ENCODE measurements around the gene MYO1B. TPM values are rescaled to one million over a fixed set of nuclear protein-coding genes. Genes with fewer than 3 reads are reported as not detected.

The MYO1B gene
- total and polyA plus RNA-seq, 2 experiments from 2014 or later, result 26.4 to 70.6 TPM

- Mint-ChIP-seq H3K27me3 (ENCODE audit: insufficient read depth, low read depth, poor library complexity) (peaks cover 2% of the 10 kb centered on the region), H3K36me3 (ENCODE audit: low read depth) (peaks cover 68% of the 10 kb centered on the region), H3K27ac (no peak overlapping the region), H3K4me1 (no peaks in the 10 kb centered on the region), H3K4me3 (no peak overlapping the region), H3K9me3 (no peaks in the 10 kb centered on the region)
- Histone ChIP-seq H3K4me2 (no peak overlapping the region), H3K4me3 (no peak overlapping the region), H3K27me3 (ENCODE audit: insufficient read depth) (no peaks in the 10 kb centered on the region), H2AFZ (no peak overlapping the region), H3K4me1 (ENCODE audit: insufficient read depth) (no peaks in the 10 kb centered on the region), H3K36me3 (ENCODE audit: insufficient read depth) (peaks cover 34% of the 10 kb centered on the region), H3K79me2 (replicated peaks; ENCODE audit: insufficient read depth) (no peaks in the 10 kb centered on the region), H3K27ac (ENCODE audit: low read depth) (no peak overlapping the region), H3K9me2 (ENCODE audit: insufficient read depth) (no peaks in the 10 kb centered on the region), H4K20me1 (replicated peaks; ENCODE audit: insufficient read depth) (no peaks in the 10 kb centered on the region), H3F3A (replicated peaks; ENCODE audit: low read depth) (no peaks in the 10 kb centered on the region)
- ATAC-seq, result no peak
- TF ChIP-seq EZH2phosphoT487 (IDR thresholded peaks at IDR 0.05; ENCODE audit: unreplicated experiment) (no peak), ZNF331 (CRISPR knock-in tag; IDR thresholded peaks at IDR 0.05; ENCODE audit: low read depth) (no peak), ZNF114 (CRISPR knock-in tag; IDR thresholded peaks at IDR 0.05) (no peak), EZH2 (IDR thresholded peaks at IDR 0.05; ENCODE audit: low read depth, unreplicated experiment) (no peak), POLR2AphosphoS5 (IDR thresholded peaks at IDR 0.05; ENCODE audit: low read depth) (no peak), CREB1 (CRISPR knock-in tag; IDR thresholded peaks at IDR 0.05; ENCODE audit: low read depth) (no peak), JUNB (IDR thresholded peaks at IDR 0.05; ENCODE audit: unreplicated experiment) (no peak), STAT1 (IDR thresholded peaks at IDR 0.05; ENCODE audit: unreplicated experiment) (no peak), NANOG (IDR thresholded peaks at IDR 0.05; ENCODE audit: borderline replicate concordance) (no peak)
- TF ChIP-seq, protein P1, sequence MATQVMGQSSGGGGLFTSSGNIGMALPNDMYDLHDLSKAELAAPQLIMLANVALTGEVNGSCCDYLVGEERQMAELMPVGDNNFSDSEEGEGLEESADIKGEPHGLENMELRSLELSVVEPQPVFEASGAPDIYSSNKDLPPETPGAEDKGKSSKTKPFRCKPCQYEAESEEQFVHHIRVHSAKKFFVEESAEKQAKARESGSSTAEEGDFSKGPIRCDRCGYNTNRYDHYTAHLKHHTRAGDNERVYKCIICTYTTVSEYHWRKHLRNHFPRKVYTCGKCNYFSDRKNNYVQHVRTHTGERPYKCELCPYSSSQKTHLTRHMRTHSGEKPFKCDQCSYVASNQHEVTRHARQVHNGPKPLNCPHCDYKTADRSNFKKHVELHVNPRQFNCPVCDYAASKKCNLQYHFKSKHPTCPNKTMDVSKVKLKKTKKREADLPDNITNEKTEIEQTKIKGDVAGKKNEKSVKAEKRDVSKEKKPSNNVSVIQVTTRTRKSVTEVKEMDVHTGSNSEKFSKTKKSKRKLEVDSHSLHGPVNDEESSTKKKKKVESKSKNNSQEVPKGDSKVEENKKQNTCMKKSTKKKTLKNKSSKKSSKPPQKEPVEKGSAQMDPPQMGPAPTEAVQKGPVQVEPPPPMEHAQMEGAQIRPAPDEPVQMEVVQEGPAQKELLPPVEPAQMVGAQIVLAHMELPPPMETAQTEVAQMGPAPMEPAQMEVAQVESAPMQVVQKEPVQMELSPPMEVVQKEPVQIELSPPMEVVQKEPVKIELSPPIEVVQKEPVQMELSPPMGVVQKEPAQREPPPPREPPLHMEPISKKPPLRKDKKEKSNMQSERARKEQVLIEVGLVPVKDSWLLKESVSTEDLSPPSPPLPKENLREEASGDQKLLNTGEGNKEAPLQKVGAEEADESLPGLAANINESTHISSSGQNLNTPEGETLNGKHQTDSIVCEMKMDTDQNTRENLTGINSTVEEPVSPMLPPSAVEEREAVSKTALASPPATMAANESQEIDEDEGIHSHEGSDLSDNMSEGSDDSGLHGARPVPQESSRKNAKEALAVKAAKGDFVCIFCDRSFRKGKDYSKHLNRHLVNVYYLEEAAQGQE (IDR thresholded peaks at IDR 0.05; ENCODE audit: unreplicated experiment), result no peak
- TF ChIP-seq, protein P2, sequence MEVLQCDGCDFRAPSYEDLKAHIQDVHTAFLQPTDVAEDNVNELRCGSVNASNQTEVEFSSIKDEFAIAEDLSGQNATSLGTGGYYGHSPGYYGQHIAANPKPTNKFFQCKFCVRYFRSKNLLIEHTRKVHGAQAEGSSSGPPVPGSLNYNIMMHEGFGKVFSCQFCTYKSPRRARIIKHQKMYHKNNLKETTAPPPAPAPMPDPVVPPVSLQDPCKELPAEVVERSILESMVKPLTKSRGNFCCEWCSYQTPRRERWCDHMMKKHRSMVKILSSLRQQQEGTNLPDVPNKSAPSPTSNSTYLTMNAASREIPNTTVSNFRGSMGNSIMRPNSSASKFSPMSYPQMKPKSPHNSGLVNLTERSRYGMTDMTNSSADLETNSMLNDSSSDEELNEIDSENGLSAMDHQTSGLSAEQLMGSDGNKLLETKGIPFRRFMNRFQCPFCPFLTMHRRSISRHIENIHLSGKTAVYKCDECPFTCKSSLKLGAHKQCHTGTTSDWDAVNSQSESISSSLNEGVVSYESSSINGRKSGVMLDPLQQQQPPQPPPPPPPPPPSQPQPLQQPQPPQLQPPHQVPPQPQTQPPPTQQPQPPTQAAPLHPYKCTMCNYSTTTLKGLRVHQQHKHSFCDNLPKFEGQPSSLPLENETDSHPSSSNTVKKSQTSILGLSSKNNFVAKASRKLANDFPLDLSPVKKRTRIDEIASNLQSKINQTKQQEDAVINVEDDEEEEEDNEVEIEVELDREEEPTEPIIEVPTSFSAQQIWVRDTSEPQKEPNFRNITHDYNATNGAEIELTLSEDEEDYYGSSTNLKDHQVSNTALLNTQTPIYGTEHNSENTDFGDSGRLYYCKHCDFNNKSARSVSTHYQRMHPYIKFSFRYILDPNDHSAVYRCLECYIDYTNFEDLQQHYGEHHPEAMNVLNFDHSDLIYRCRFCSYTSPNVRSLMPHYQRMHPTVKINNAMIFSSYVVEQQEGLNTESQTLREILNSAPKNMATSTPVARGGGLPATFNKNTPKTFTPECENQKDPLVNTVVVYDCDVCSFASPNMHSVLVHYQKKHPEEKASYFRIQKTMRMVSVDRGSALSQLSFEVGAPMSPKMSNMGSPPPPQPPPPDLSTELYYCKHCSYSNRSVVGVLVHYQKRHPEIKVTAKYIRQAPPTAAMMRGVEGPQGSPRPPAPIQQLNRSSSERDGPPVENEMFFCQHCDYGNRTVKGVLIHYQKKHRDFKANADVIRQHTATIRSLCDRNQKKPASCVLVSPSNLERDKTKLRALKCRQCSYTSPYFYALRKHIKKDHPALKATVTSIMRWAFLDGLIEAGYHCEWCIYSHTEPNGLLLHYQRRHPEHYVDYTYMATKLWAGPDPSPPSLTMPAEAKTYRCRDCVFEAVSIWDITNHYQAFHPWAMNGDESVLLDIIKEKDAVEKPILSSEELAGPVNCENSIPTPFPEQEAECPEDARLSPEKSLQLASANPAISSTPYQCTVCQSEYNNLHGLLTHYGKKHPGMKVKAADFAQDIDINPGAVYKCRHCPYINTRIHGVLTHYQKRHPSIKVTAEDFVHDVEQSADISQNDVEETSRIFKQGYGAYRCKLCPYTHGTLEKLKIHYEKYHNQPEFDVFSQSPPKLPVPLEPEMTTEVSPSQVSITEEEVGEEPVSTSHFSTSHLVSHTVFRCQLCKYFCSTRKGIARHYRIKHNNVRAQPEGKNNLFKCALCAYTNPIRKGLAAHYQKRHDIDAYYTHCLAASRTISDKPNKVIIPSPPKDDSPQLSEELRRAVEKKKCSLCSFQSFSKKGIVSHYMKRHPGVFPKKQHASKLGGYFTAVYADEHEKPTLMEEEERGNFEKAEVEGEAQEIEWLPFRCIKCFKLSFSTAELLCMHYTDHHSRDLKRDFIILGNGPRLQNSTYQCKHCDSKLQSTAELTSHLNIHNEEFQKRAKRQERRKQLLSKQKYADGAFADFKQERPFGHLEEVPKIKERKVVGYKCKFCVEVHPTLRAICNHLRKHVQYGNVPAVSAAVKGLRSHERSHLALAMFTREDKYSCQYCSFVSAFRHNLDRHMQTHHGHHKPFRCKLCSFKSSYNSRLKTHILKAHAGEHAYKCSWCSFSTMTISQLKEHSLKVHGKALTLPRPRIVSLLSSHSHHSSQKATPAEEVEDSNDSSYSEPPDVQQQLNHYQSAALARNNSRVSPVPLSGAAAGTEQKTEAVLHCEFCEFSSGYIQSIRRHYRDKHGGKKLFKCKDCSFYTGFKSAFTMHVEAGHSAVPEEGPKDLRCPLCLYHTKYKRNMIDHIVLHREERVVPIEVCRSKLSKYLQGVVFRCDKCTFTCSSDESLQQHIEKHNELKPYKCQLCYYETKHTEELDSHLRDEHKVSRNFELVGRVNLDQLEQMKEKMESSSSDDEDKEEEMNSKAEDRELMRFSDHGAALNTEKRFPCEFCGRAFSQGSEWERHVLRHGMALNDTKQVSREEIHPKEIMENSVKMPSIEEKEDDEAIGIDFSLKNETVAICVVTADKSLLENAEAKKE (CRISPR knock-in tag; IDR thresholded peaks at IDR 0.05), result no peak
- TF ChIP-seq, protein P3, sequence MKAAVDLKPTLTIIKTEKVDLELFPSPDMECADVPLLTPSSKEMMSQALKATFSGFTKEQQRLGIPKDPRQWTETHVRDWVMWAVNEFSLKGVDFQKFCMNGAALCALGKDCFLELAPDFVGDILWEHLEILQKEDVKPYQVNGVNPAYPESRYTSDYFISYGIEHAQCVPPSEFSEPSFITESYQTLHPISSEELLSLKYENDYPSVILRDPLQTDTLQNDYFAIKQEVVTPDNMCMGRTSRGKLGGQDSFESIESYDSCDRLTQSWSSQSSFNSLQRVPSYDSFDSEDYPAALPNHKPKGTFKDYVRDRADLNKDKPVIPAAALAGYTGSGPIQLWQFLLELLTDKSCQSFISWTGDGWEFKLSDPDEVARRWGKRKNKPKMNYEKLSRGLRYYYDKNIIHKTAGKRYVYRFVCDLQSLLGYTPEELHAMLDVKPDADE (IDR thresholded peaks at IDR 0.05), result no peak
- TF ChIP-seq, protein P4, sequence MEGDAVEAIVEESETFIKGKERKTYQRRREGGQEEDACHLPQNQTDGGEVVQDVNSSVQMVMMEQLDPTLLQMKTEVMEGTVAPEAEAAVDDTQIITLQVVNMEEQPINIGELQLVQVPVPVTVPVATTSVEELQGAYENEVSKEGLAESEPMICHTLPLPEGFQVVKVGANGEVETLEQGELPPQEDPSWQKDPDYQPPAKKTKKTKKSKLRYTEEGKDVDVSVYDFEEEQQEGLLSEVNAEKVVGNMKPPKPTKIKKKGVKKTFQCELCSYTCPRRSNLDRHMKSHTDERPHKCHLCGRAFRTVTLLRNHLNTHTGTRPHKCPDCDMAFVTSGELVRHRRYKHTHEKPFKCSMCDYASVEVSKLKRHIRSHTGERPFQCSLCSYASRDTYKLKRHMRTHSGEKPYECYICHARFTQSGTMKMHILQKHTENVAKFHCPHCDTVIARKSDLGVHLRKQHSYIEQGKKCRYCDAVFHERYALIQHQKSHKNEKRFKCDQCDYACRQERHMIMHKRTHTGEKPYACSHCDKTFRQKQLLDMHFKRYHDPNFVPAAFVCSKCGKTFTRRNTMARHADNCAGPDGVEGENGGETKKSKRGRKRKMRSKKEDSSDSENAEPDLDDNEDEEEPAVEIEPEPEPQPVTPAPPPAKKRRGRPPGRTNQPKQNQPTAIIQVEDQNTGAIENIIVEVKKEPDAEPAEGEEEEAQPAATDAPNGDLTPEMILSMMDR (conservative IDR thresholded peaks at IDR 0.05; ENCODE audit: low read depth in 2 of 2), result no peak
- DNase-seq (ENCODE audit: low spot score), result no peak
These were observed 141.8 kb downstream of the MYO1B start for GRCh38 chr2:191386938-191387536.
